Measurements from ENCODE around the gene C2CD4D.
"Not testable (repeated sequence)": the region's sequence is repeated elsewhere in the genome, so short reads cannot be mapped to it uniquely, and the experiment has no call there.

The C2CD4D gene

GRCh38 chr1:151858030-151858746 lies 18.6 kb upstream of the C2CD4D start:
- Histone ChIP-seq H3K27me3 (ENCODE audit: low read length) (no peaks in the 10 kb centered on the region), H3K4me2 (ENCODE audit: low read depth, low read length, poor library complexity, severe bottlenecking) (no peak overlapping the region), H3K9ac (ENCODE audit: low read length) (no peak overlapping the region), H3K79me2 (ENCODE audit: insufficient read depth, low read length) (no peaks in the 10 kb centered on the region), H3F3A (ENCODE audit: insufficient read depth) (no peaks in the 10 kb centered on the region), H3K9me3 (ENCODE audit: insufficient read depth, low read length) (no peaks in the 10 kb centered on the region), H4K20me1 (ENCODE audit: low read depth, low read length) (no peaks in the 10 kb centered on the region), H3K4me3 (ENCODE audit: insufficient read depth, low read length, poor library complexity, severe bottlenecking) (no peak overlapping the region), H3K27ac (ENCODE audit: low read depth, low read length) (no peak overlapping the region), H3K9me2 (replicated peaks; ENCODE audit: insufficient read depth, low read length) (no peaks in the 10 kb centered on the region), H2AFZ (ENCODE audit: low read depth, low read length, severe bottlenecking) (no peak overlapping the region), H3K36me3 (ENCODE audit: low read length) (no peaks in the 10 kb centered on the region)
- TF ChIP-seq EZH2phosphoT487 (conservative IDR thresholded peaks at IDR 0.05; ENCODE audit: low read length): no peak
- no peak for TF ChIP-seq CTCF (IDR thresholded peaks at IDR 0.05; ENCODE audit: insufficient read depth, low read length, poor library complexity, severe bottlenecking)

- H3K9me3 ChIP-seq (ENCODE audit: insufficient read depth, low read length): no peaks in the 10 kb centered on the region
- no peaks in the 10 kb centered on the region for H3F3A ChIP-seq (ENCODE audit: insufficient read depth)
- H3K9me2 ChIP-seq (replicated peaks; ENCODE audit: insufficient read depth, low read length): no peaks in the 10 kb centered on the region
- no peaks in the 10 kb centered on the region for H4K20me1 ChIP-seq (ENCODE audit: low read depth, low read length)
- H3K4me2 ChIP-seq (ENCODE audit: low read depth, low read length, poor library complexity, severe bottlenecking): no peak overlapping the region
- no peaks in the 10 kb centered on the region for H3K27me3 ChIP-seq (ENCODE audit: low read length)
- no peaks in the 10 kb centered on the region for H3K79me2 ChIP-seq (ENCODE audit: insufficient read depth, low read length)
- no peak overlapping the region for H3K27ac ChIP-seq (ENCODE audit: low read depth, low read length)
- H3K9ac ChIP-seq (ENCODE audit: low read length): no peak overlapping the region
- H3K36me3 ChIP-seq (ENCODE audit: low read length): no peaks in the 10 kb centered on the region
- no peak overlapping the region for H2AFZ ChIP-seq (ENCODE audit: low read depth, low read length, severe bottlenecking)
- TF ChIP-seq CTCF (IDR thresholded peaks at IDR 0.05; ENCODE audit: insufficient read depth, low read length, poor library complexity, severe bottlenecking): no peak
- TF ChIP-seq EZH2phosphoT487 (conservative IDR thresholded peaks at IDR 0.05; ENCODE audit: low read length): no peak
- H3K4me3 ChIP-seq (ENCODE audit: insufficient read depth, low read length, poor library complexity, severe bottlenecking): no peak overlapping the region
These were observed 16.3 kb upstream of the C2CD4D start for GRCh38 chr1:151855933-151856332.

- H4K20me1 ChIP-seq (ENCODE audit: low read depth, low read length); H3K4me3 ChIP-seq (ENCODE audit: insufficient read depth, low read length, poor library complexity, severe bottlenecking); H3K36me3 ChIP-seq (ENCODE audit: low read length); H3K9me2 ChIP-seq (replicated peaks; ENCODE audit: insufficient read depth, low read length); H3K27me3 ChIP-seq (ENCODE audit: low read length); H3K27ac ChIP-seq (ENCODE audit: low read depth, low read length); H3K79me2 ChIP-seq (ENCODE audit: insufficient read depth, low read length); H3K4me2 ChIP-seq (ENCODE audit: low read depth, low read length, poor library complexity, severe bottlenecking); H3K9me3 ChIP-seq (ENCODE audit: insufficient read depth, low read length); H3K9ac ChIP-seq (ENCODE audit: low read length); H3F3A ChIP-seq (ENCODE audit: insufficient read depth); H2AFZ ChIP-seq (ENCODE audit: low read depth, low read length, severe bottlenecking): not testable (repeated sequence)
These were observed 15.9 kb upstream of the C2CD4D start for GRCh38 chr1:151855516-151855915.

- Histone ChIP-seq H3K27ac (ENCODE audit: low read depth, low read length) (no peak overlapping the region), H3K4me2 (ENCODE audit: low read depth, low read length, poor library complexity, severe bottlenecking) (no peak overlapping the region), H3K9me3 (ENCODE audit: insufficient read depth, low read length) (no peaks in the 10 kb centered on the region), H3K4me3 (ENCODE audit: insufficient read depth, low read length, poor library complexity, severe bottlenecking) (no peak overlapping the region), H3K27me3 (ENCODE audit: low read length) (no peaks in the 10 kb centered on the region), H3K9ac (ENCODE audit: low read length) (no peak overlapping the region), H3K9me2 (replicated peaks; ENCODE audit: insufficient read depth, low read length) (no peaks in the 10 kb centered on the region), H3K79me2 (ENCODE audit: insufficient read depth, low read length) (no peaks in the 10 kb centered on the region), H3F3A (ENCODE audit: insufficient read depth) (no peaks in the 10 kb centered on the region), H3K36me3 (ENCODE audit: low read length) (no peaks in the 10 kb centered on the region), H4K20me1 (ENCODE audit: low read depth, low read length) (no peaks in the 10 kb centered on the region), H2AFZ (ENCODE audit: low read depth, low read length, severe bottlenecking) (no peak overlapping the region)
- TF ChIP-seq EZH2phosphoT487 (conservative IDR thresholded peaks at IDR 0.05; ENCODE audit: low read length) (no peak), CTCF (IDR thresholded peaks at IDR 0.05; ENCODE audit: insufficient read depth, low read length, poor library complexity, severe bottlenecking) (no peak)
These were observed 15.0 kb upstream of the C2CD4D start for GRCh38 chr1:151854658-151855057.

Data from SU-DHL-6 (cell line).